Epidermal melanocyte (primary cell): ENCODE measurements around the gene PGR.

Source experiments
- DNase-seq: peaks from one replicate; pipeline ENCODE4 v3.0.0; 2011; ENCODE audit warnings: low spot score; ENCODE audit not compliant: insufficient read length

PGR gene

DNA sequence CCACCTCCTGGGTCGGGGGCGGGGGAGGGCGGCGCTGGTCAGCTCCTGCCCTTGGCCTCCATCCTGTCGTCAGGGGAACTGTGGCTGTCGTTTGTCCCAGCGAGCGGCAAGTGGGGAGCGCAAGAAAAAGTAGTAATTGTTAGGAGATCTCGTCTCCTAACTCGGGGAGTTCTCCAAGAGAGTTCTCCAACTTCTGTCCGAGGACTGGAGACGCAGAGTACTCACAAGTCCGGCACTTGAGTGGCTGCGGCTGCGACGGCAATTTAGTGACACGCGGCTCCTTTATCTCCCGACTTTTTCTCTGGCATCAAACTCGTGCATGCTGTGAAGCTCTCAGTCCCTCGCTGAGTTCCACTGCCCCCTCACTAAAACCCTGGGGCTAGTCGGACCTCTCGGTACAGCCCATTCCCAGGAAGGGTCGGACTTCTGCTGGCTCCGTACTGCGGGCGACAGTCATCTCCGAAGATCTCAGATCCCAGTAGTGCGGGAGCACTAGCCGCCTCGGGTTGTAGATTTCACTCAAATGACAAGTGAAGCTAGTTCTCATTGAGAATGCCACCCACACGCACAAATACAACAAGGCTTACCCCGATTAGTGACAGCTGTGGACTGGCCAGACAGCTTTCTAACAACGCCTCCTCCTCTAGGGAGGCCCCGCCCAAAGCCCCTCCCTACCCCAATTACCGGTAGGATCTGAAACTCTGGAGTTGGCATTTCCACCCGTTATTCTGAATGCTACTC is at the start of gene PGR:
PGR (minus strand) TSS at position 611 of the 741 bp plus-strand sequence. CDS start 743 bp downstream, outside the sequence.
- no peak for DNase-seq

GRCh38 chr11:101176381-101176780 is 46.8 kb upstream of the PGR start:
- no peak for DNase-seq

- DNase-seq, result no peak
Observed at GRCh38 chr11:101169944-101170343, 40.3 kb upstream of the PGR start.

GRCh38 chr11:101166038-101166437 is 36.4 kb upstream of the PGR start:
- DNase-seq, result no peak

GRCh38 chr11:101158119-101158518 is 28.5 kb upstream of the PGR start:
- no peak for DNase-seq

GRCh38 chr11:101138245-101138930 is 8.8 kb upstream of the PGR start:
- DNase-seq, result no peak

- DNase-seq, result no peak
Observed at GRCh38 chr11:101133190-101133589, 3.6 kb upstream of the PGR start.

DNA sequence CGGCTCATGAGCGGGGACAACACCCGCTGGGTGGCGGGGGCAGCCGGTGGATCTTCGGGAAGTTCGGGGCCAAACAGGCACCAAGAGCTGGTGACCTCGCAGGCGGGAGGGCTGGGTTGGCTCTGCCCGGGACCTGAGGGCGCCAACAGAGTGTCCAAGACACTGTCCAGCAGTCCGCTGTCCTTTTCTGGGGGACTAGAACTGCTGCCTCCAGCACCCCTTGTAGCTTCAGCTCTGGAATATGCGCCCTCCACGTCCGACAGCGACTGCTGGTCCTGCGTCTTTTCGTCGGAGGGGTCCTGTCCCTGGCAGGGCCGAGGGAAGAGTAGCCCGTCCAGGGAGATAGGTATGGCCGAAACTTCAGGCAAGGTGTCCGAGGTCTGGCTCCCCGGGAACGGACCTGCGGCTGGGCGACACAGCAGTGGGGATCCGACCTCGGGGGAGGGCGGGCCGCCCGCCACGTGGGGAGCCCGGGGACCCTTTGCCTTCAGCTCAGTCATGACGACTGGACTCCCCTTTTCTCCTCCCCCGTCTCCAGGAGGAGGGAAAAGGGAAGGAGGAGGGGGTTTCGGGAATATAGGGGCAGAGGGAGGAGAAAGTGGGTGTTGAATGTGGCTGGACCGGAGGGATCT is 926 bp downstream of the PGR start:
- DNase-seq, result no peak

GRCh38 chr11:101127699-101128570 is 1.7 kb downstream of the PGR start:
- DNase-seq, result no peak

DNA sequence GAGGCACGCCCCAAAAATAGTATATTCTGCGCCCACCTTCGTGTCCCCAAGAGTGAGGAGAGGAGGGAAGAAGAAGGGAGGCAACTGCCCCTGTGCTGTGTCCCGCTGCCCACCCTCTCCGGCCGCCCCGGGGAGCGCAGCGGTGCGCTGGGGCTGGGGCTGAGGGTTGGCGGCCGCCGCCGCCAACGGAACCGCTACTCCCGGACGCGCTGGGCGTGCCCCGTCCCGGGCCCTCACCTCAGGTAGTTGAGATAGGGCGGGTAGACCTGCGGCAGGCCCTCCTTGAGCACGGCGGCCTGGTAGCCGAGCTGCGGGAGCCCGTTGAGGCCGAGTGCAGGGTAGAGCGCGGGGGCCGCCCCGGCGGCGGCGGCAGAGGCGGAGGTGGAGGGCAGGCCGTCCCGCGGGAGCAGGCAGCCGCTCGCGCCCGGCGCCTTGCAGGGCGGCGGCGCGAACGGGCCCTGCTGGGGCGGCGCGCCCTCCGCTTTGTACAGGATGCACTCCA is 2.4 kb downstream of the PGR start:
- DNase-seq, result no peak

DNA sequence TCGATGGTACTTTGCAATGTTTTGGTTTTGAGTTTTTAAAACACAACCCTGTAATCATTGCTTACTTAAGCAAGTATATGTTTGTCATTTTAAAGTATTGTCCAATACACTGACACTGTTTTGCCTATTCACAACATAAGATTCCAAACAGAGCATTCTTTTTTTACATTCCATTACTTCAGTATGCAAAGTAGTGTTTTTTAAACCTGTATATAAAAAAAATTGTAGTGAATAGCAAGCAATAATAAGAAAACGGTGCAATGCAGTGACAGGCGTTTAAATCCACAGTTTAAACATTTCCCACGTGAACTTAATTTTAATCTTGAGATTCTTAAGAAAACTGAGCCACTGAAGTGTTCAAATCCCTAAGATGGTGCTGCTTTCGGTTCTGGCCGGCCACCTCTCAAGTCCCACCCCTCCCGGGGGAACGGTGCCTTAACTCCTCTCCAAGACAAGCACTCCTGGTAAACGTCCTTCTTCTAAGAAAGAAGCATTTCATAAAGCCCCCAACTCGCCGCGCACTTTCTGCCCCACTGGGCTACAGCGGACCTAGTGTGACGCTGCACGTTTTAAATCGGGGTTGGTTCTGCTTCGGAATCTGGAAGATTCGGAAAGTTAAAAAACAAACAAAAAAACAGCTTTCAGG is 2.9 kb downstream of the PGR start:
- no peak for DNase-seq

DNA sequence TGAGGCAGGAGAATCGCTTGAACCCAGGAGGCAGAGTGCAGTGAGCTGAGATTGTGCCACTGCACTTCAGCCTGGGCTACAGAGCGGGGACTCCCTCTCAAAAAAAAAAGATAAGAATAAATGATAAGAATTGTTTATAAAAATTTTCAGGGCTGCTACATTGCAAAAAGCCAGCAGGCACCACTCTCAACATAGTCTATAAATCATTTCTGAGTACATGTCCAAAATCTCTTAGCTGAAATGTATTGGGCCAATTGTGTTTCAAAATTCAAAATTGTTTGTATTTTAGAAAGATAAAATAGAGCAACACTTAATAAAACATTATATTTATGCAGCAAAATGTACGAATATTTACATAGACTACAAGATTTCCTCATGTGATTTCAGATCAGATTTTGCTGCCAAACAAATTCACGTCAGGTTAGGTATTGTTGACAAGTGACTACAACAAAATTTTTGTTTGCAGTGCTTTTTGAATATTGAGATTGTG is 13.9 kb downstream of the PGR start:
- no peak for DNase-seq

DNA sequence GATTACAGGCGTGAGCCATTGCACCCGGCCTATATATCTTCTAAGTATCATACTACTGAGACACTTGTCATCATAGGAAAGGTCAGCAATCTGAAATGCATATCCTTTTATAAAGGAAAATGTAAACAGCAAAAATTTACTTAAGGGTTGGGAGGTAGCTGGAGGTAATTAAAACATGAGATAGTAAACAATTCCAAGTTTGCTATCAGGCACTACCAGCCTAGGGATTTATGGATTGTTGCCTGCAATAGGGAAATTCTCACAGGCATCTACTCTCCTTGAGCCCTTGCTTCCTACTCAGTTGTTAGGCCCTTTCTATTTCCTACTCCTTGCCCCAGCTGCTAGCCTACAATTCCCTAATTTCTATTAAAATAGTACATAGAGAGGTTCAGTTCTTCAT is 16.1 kb downstream of the PGR start:
- DNase-seq, result no peak

DNA sequence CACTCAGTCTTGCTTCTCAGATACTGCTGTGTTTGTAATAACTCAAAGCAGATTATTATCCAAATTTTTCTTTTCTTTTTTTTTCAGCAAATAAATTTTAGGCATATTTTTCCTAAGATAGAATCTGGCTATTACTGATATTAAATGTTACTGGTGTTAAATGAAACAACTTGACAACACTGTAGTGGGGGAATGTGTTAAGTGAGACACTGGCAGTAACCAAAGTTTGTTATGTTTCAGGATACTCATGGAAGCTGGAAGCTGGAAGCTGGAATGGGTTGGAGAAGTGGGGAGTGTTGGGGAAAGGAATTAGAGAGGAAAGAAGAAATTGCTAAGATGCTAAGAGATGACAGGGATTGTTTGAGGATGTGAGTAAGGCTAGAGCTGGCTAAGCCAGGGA is 24.9 kb downstream of the PGR start:
- DNase-seq, result no peak

DNA sequence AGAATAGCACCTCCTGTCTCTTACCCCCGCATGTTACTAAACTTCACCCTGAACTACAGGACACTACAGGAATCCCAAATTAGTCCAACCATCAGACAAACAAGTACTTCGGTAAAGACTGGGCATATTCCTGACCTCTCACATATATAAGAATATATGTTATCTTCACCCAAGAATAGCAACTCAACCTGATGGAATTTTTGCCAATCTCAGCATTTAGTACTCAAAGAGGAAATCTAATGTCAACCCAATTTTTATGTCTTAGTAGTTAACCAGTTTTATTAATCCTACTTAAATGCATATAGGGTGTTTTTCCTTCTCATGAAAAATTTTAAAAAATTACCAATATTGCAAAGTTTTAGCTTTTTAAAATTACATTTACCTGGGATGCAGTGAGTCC is 26.2 kb downstream of the PGR start:
- DNase-seq, result no peak

GRCh38 chr11:101100601-101101000 is 29.0 kb downstream of the PGR start:
- DNase-seq, result no peak

DNA sequence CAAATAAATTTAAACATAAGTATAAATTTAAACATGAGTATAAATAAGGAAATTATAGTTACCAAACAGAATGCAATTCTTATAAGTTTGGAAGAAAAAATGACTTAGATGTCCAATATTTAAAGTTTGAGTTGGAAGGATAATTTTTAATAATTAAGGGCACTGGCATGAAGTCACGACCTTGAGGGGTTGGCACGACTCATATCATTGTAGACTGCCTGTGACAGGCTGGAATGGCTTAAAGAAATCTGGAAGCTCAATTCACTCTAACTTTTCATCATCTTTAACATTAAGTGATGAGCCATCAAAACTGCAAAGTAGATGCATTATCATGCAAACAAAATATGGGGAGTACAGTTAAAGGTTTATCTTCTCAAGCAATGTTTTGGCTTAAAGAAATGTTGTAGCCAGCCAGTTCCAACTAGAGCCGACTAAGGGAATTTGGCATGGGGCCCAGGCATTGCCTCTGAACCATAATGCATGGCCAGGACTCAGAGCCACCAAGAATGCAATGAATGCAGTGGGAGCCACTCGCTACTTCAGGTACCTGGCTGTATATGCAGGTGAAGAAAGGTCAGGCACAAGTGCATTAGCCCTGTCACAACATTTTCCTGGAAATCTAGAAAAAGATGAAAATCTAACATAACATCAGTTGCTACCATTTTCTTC is 33.4 kb downstream of the PGR start:
- no peak for DNase-seq

DNA sequence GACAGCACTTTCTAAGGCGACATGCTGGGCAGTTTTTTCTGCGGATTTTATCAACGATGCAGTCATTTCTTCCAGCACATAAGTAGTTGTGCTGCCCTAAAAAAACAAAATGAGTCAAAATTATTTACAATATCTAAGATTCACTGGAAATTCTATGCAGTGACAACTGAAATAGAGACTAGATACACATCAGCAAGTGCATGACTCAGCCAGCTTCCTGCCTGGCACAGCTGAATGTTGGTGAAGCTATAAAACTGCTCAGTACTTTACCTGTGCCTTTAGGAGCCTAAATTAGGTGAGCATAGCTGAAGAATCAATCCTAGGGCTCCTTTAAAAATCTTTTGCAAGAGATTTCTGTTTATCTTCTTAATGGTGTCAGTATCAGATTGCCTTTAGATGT is 37.8 kb downstream of the PGR start:
- DNase-seq, result no peak

DNA sequence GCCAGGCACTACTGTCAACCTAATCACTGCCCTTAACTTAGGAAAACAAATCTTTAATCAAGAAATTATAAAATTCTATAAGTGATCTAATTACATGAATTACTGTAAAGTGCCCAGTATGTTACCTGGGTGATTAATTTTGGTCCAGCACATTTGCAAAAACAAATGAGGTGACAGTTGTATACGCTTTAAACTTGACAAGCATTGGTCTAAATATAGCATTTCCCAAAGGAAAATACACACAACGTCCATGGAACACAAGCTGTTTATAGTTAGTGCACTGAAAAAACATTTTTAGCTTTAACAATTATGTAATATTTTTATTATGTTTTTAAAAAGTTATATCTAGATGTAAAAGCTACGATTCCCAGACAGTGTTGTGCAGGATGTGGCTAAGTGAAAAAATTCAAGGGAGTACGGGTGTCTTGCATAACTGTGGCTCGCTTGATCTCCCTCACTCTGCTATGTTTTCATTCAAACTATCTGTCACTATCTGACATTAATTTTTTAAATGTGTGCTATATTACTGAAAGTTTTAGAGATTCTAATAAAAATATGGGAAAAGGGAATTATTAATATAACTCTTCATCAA is 38.8 kb downstream of the PGR start:
- no peak for DNase-seq

DNA sequence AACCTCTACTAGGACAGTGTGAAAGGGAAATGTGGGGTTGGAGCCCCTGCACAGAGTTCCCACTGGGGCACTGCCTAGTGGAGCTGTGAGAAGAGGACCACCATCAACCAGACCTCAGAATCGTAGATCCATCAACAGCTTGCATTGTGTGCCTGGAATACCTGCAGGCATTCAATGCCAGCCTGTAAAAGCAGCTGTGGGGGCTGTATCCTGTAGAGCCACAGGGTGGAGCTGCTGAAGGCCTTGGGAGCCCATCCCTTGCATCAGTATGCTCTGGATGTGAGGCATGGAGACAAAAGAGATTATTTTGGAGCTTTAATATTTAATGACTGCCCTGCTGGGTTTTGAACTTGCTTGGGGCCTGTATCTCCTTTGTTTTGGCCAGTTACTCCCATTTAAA is 46.3 kb downstream of the PGR start:
- DNase-seq, result no peak
